ENCODE results near the gene PPP4C.

DNA sequence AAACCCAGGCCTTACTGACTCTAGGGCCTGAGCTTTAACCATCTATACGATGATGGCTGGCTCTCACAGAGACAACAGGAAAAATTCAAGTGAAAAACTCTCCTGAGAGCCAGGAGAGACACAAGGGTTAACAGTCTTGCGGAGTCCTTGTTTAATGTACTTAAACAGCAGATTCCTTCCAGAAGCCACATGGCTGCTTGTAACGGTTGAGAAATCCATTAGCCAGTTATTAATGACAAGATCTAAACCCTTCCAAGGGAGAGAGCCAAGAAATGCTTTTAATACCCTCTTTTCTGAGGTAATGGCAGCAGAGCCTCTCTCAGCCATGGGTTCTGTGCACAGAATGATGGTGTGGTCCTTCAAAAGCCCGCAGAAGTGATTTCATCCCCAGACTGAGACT, 15.4 kb upstream of the PPP4C start:
- TF ChIP-seq, protein P1, sequence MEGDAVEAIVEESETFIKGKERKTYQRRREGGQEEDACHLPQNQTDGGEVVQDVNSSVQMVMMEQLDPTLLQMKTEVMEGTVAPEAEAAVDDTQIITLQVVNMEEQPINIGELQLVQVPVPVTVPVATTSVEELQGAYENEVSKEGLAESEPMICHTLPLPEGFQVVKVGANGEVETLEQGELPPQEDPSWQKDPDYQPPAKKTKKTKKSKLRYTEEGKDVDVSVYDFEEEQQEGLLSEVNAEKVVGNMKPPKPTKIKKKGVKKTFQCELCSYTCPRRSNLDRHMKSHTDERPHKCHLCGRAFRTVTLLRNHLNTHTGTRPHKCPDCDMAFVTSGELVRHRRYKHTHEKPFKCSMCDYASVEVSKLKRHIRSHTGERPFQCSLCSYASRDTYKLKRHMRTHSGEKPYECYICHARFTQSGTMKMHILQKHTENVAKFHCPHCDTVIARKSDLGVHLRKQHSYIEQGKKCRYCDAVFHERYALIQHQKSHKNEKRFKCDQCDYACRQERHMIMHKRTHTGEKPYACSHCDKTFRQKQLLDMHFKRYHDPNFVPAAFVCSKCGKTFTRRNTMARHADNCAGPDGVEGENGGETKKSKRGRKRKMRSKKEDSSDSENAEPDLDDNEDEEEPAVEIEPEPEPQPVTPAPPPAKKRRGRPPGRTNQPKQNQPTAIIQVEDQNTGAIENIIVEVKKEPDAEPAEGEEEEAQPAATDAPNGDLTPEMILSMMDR (IDR thresholded peaks at IDR 0.05; ENCODE audit: low read depth, low read length), result no peak
- no peak for TF ChIP-seq EZH2phosphoT487 (IDR thresholded peaks at IDR 0.05; ENCODE audit: low read depth)
